ENCODE data around the gene CAP2.
A peak's percentile ranks its signal among the peaks of the same experiment; 100 is the strongest.

Gene CAP2

GRCh38 chr6:17505062-17505476 is 111.7 kb downstream of the CAP2 start:
- ATAC-seq: peak; percentile 87
- no peak for TF ChIP-seq ZC3H10 (CRISPR knock-in tag; IDR thresholded peaks at IDR 0.05)
- TF ChIP-seq TSHZ2 (CRISPR knock-in tag; IDR thresholded peaks at IDR 0.05): no peak
- no peak for TF ChIP-seq POU6F1 (CRISPR knock-in tag; IDR thresholded peaks at IDR 0.05; ENCODE audit: borderline replicate concordance, low read depth)
- TF ChIP-seq CSDC2 (CRISPR knock-in tag; IDR thresholded peaks at IDR 0.05): no peak
- TF ChIP-seq ZNF70 (CRISPR knock-in tag; IDR thresholded peaks at IDR 0.05): no peak
- TF ChIP-seq RARB (CRISPR knock-in tag; IDR thresholded peaks at IDR 0.05): no peak
- no peak for TF ChIP-seq PATZ1 (CRISPR knock-in tag; IDR thresholded peaks at IDR 0.05; ENCODE audit: borderline replicate concordance)
- no peak for TF ChIP-seq BACH2 (CRISPR knock-in tag; IDR thresholded peaks at IDR 0.05; ENCODE audit: borderline replicate concordance)
- no peak for TF ChIP-seq ZNF8 (CRISPR knock-in tag; IDR thresholded peaks at IDR 0.05)

- ATAC-seq: peak; percentile 94
- TF ChIP-seq ISL1 (CRISPR knock-in tag; IDR thresholded peaks at IDR 0.05) (no peak), ARNTL (CRISPR knock-in tag; IDR thresholded peaks at IDR 0.05; ENCODE audit: borderline replicate concordance, low read depth) (no peak), BACH2 (CRISPR knock-in tag; IDR thresholded peaks at IDR 0.05; ENCODE audit: borderline replicate concordance) (no peak), ZC3H10 (CRISPR knock-in tag; IDR thresholded peaks at IDR 0.05) (no peak), RARB (CRISPR knock-in tag; IDR thresholded peaks at IDR 0.05) (no peak), ZNF70 (CRISPR knock-in tag; IDR thresholded peaks at IDR 0.05) (no peak), ZNF565 (CRISPR knock-in tag; conservative IDR thresholded peaks at IDR 0.05; ENCODE audit: low read depth) (no peak), ZFP30 (CRISPR knock-in tag; IDR thresholded peaks at IDR 0.05) (no peak), ESRRG (CRISPR knock-in tag; IDR thresholded peaks at IDR 0.05) (no peak), TOX (CRISPR knock-in tag; IDR thresholded peaks at IDR 0.05; ENCODE audit: borderline replicate concordance) (no peak), GLIS3 (CRISPR knock-in tag; IDR thresholded peaks at IDR 0.05) (no peak), PATZ1 (CRISPR knock-in tag; IDR thresholded peaks at IDR 0.05; ENCODE audit: borderline replicate concordance) (no peak), CSRNP3 (CRISPR knock-in tag; IDR thresholded peaks at IDR 0.05) (no peak), POU6F1 (CRISPR knock-in tag; IDR thresholded peaks at IDR 0.05; ENCODE audit: borderline replicate concordance, low read depth) (no peak)
These were observed 112.4 kb downstream of the CAP2 start for GRCh38 chr6:17505767-17506280.

- no peak for ATAC-seq
- TF ChIP-seq PATZ1 (CRISPR knock-in tag; IDR thresholded peaks at IDR 0.05; ENCODE audit: borderline replicate concordance) (no peak), ISL1 (CRISPR knock-in tag; IDR thresholded peaks at IDR 0.05) (no peak), CSRNP3 (CRISPR knock-in tag; IDR thresholded peaks at IDR 0.05) (no peak), TSHZ2 (CRISPR knock-in tag; IDR thresholded peaks at IDR 0.05) (no peak), GLIS3 (CRISPR knock-in tag; IDR thresholded peaks at IDR 0.05) (no peak)
These were observed 113.1 kb downstream of the CAP2 start for GRCh38 chr6:17506531-17506930.
